Parathyroid adenoma (tissue), 2 donors: ENCODE results near the gene ARHGEF12.

Source experiments
- H2AFZ ChIP-seq: fragments of 300-600 bp; sonication (generic); one replicate; pipeline ENCODE4 v1.7.0; 2017; ENCODE audit warnings: antibody characterized with exemption, mild to moderate bottlenecking
- H3K27ac ChIP-seq: fragments of 300-600 bp; sonication (generic); one replicate; pipeline ENCODE4 v1.7.0; 2017
- H3K27me3 ChIP-seq: fragments of 300-600 bp; sonication (generic); one replicate; pipeline ENCODE4 v1.7.0; 2017; ENCODE audit warnings: low read length; ENCODE audit not compliant: control insufficient read depth, insufficient read depth
- H3K36me3 ChIP-seq: fragments of 300-600 bp; sonication (generic); one replicate; pipeline ENCODE4 v1.7.0; 2017; ENCODE audit warnings: low read length; ENCODE audit not compliant: control insufficient read depth, insufficient read depth
- H3K4me1 ChIP-seq: fragments of 300-600 bp; sonication (generic); one replicate; pipeline ENCODE4 v1.7.0; 2017; ENCODE audit warnings: control low read depth
- H3K4me2 ChIP-seq: fragments of 300-600 bp; sonication (generic); one replicate; pipeline ENCODE4 v1.7.0; 2017; ENCODE audit warnings: low read length
- H3K4me3 ChIP-seq: fragments of 300-600 bp; sonication (generic); one replicate; pipeline ENCODE4 v1.7.0; 2017; ENCODE audit warnings: low read depth, low read length
- H3K79me2 ChIP-seq: fragments of 300-600 bp; sonication (generic); one replicate; pipeline ENCODE4 v1.7.0; 2017; ENCODE audit warnings: control low read depth
- H3K9ac ChIP-seq: fragments of 300-600 bp; sonication (generic); one replicate; pipeline ENCODE4 v1.7.0; 2017; ENCODE audit warnings: mild to moderate bottlenecking
- H3K9me3 ChIP-seq: fragments of 300-600 bp; sonication (generic); one replicate; pipeline ENCODE4 v1.7.0; 2017; ENCODE audit warnings: low read length; ENCODE audit not compliant: control insufficient read depth
- CTCF ChIP-seq: fragments of 300-600 bp; sonication (generic); IDR thresholded peaks from one replicate; pipeline ENCODE4 v1.7.0; 2017; ENCODE audit warnings: antibody characterized with exemption, mild to moderate bottlenecking
- donor health status: primary hyperparathyroidism.

ARHGEF12 gene

GRCh38 chr11:120342678-120343077 lies 6.5 kb downstream of the ARHGEF12 start:
- Histone ChIP-seq H3K4me3 (no peak overlapping the region), H3K4me1 (peaks cover 18% of the 10 kb centered on the region), H3K4me2 (no peak overlapping the region), H3K27ac (no peak overlapping the region), H3K36me3 (no peaks in the 10 kb centered on the region), H3K9ac (no peak overlapping the region), H3K27me3 (no peaks in the 10 kb centered on the region), H3K79me2 (peaks cover 30% of the 10 kb centered on the region), H2AFZ (no peak overlapping the region), H3K9me3 (no peaks in the 10 kb centered on the region)
- no peak for TF ChIP-seq CTCF

- peaks cover 18% of the 10 kb centered on the region for H3K4me1 ChIP-seq
- H3K4me3 ChIP-seq: no peak overlapping the region
Measured at GRCh38 chr11:120343429-120343828, 7.2 kb downstream of the ARHGEF12 start.

GRCh38 chr11:120344302-120345004 lies 8.2 kb downstream of the ARHGEF12 start:
- Histone ChIP-seq H3K9ac (no peak overlapping the region), H3K4me1 (peaks cover 18% of the 10 kb centered on the region), H3K4me3 (no peak overlapping the region), H3K27ac (no peak overlapping the region), H3K27me3 (no peaks in the 10 kb centered on the region), H2AFZ (no peak overlapping the region), H3K36me3 (no peaks in the 10 kb centered on the region), H3K4me2 (peak overlapping the region; percentile 49), H3K79me2 (peaks cover 22% of the 10 kb centered on the region), H3K9me3 (no peaks in the 10 kb centered on the region)
- no peak for TF ChIP-seq CTCF

More at GRCh38 chr11:120343429-120343828, 7.2 kb downstream of the ARHGEF12 start:
- Histone ChIP-seq H3K9me3 (no peaks in the 10 kb centered on the region), H3K27me3 (no peaks in the 10 kb centered on the region), H3K4me2 (peak overlapping the region; percentile 51), H3K27ac (no peak overlapping the region), H3K36me3 (no peaks in the 10 kb centered on the region), H3K79me2 (peaks cover 25% of the 10 kb centered on the region), H2AFZ (no peak overlapping the region), H3K9ac (no peak overlapping the region)
- no peak for TF ChIP-seq CTCF

DNA sequence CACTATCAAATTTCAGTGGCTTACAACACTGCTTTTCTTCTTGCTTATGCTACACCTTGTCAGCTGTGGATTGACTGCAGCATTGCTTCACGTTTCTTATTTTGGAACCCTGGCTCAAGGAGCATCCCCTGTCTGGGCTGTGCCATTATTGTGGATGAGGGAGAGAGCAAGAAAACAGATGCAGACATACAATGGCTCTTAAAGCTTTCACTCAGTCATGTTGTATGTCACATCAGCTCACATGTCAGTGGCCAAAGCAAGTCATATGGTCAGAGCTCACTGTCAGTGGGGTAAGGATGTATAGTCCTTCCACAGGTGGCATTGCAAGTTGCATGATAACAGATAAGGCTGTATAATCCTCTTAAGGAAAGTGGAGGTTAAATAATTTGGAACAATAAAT lies 10.0 kb downstream of the ARHGEF12 start:
- no peak overlapping the region for H3K4me3 ChIP-seq
- peaks cover 14% of the 10 kb centered on the region for H3K4me1 ChIP-seq
- H2AFZ ChIP-seq: no peak overlapping the region
- no peaks in the 10 kb centered on the region for H3K36me3 ChIP-seq
- H3K9me3 ChIP-seq: no peaks in the 10 kb centered on the region
- peaks cover 22% of the 10 kb centered on the region for H3K79me2 ChIP-seq
- H3K27ac ChIP-seq: no peak overlapping the region
- no peak overlapping the region for H3K4me2 ChIP-seq
- H3K9ac ChIP-seq: no peak overlapping the region
- no peaks in the 10 kb centered on the region for H3K27me3 ChIP-seq
- no peak for TF ChIP-seq CTCF

- H3K4me1 ChIP-seq: peaks cover 4% of the 10 kb centered on the region
- no peak overlapping the region for H3K9ac ChIP-seq
Measured at GRCh38 chr11:120350637-120351036, 14.4 kb downstream of the ARHGEF12 start.

More at GRCh38 chr11:120350637-120351036, 14.4 kb downstream of the ARHGEF12 start:
- Histone ChIP-seq H3K4me2 (no peak overlapping the region), H3K27me3 (no peaks in the 10 kb centered on the region), H3K36me3 (no peaks in the 10 kb centered on the region), H3K9me3 (no peaks in the 10 kb centered on the region), H3K27ac (no peak overlapping the region), H3K79me2 (peaks cover 20% of the 10 kb centered on the region), H2AFZ (no peak overlapping the region), H3K4me3 (no peak overlapping the region)
- no peak for TF ChIP-seq CTCF
